ENCODE data around the gene TRIM71.
"Not testable (repeated sequence)": the region's sequence is repeated elsewhere in the genome, so short reads cannot be mapped to it uniquely, and the experiment has no call there.

TRIM71 gene

GRCh38 chr3:32842987-32843386 is 25.2 kb downstream of the TRIM71 start:
- DNase-seq (ENCODE audit: low spot score) = peak; percentile 59

GRCh38 chr3:32843510-32844321 is 25.9 kb downstream of the TRIM71 start:
- peak; percentile 72 for DNase-seq (ENCODE audit: low spot score)

- DNase-seq (ENCODE audit: low spot score) = no peak
Observed at GRCh38 chr3:32844322-32844654, 26.5 kb downstream of the TRIM71 start.

- peak; percentile 71 for DNase-seq (ENCODE audit: low spot score)
Observed at GRCh38 chr3:32844914-32845313, 27.1 kb downstream of the TRIM71 start.

- DNase-seq (ENCODE audit: low spot score) = not testable (repeated sequence)
Observed at GRCh38 chr3:32845546-32845945, 27.7 kb downstream of the TRIM71 start.

GRCh38 chr3:32847045-32847444 is 29.2 kb downstream of the TRIM71 start:
- not testable (repeated sequence) for DNase-seq (ENCODE audit: low spot score)

- no peak for DNase-seq (ENCODE audit: low spot score)
Observed at GRCh38 chr3:32847528-32847927, 29.7 kb downstream of the TRIM71 start.

- DNase-seq (ENCODE audit: low spot score) = no peak
Observed at GRCh38 chr3:32848215-32848614, 30.4 kb downstream of the TRIM71 start.

GRCh38 chr3:32849046-32849445 is 31.2 kb downstream of the TRIM71 start:
- no peak for DNase-seq (ENCODE audit: low spot score)

GRCh38 chr3:32850226-32850625 is 32.4 kb downstream of the TRIM71 start:
- no peak for DNase-seq (ENCODE audit: low spot score)

GRCh38 chr3:32850636-32851035 is 32.8 kb downstream of the TRIM71 start:
- no peak for DNase-seq (ENCODE audit: low spot score)

GRCh38 chr3:32852146-32852545 is 34.3 kb downstream of the TRIM71 start:
- no peak for DNase-seq (ENCODE audit: low spot score)

GRCh38 chr3:32855350-32855953 is 37.7 kb downstream of the TRIM71 start:
- no peak for DNase-seq (ENCODE audit: low spot score)

- no peak for DNase-seq (ENCODE audit: low spot score)
Observed at GRCh38 chr3:32856355-32856889, 38.6 kb downstream of the TRIM71 start.

GRCh38 chr3:32856901-32857507 is 39.2 kb downstream of the TRIM71 start:
- DNase-seq (ENCODE audit: low spot score) = no peak

- no peak for DNase-seq (ENCODE audit: low spot score)
Observed at GRCh38 chr3:32857921-32858320, 40.1 kb downstream of the TRIM71 start.

- DNase-seq (ENCODE audit: low spot score) = no peak
Observed at GRCh38 chr3:32859604-32860237, 41.9 kb downstream of the TRIM71 start.

- DNase-seq (ENCODE audit: low spot score) = no peak
Observed at GRCh38 chr3:32860499-32860898, 42.7 kb downstream of the TRIM71 start.

- DNase-seq (ENCODE audit: low spot score) = no peak
Observed at GRCh38 chr3:32861681-32862080, 43.9 kb downstream of the TRIM71 start.

GRCh38 chr3:32862247-32862935 is 44.6 kb downstream of the TRIM71 start:
- no peak for DNase-seq (ENCODE audit: low spot score)

- DNase-seq (ENCODE audit: low spot score) = no peak
Observed at GRCh38 chr3:32862936-32863487, 45.2 kb downstream of the TRIM71 start.

- no peak for DNase-seq (ENCODE audit: low spot score)
Observed at GRCh38 chr3:32865383-32865782, 47.6 kb downstream of the TRIM71 start.
